Measurements from ENCODE around the gene AGO4.

Gene AGO4

GRCh38 chr1:35893051-35893879 is 85.4 kb downstream of the AGO4 start:
- Histone ChIP-seq H3K4me2 (ENCODE audit: low read length) (no peak overlapping the region), H3K9me3 (ENCODE audit: low read length) (no peaks in the 10 kb centered on the region), H3K79me2 (ENCODE audit: insufficient read depth, low read length) (no peaks in the 10 kb centered on the region), H3K36me3 (ENCODE audit: insufficient read depth, low read length) (peaks cover 74% of the 10 kb centered on the region), H3K9me2 (ENCODE audit: low read depth, low read length) (no peaks in the 10 kb centered on the region), H3F3A (ENCODE audit: insufficient read depth, low read length) (no peaks in the 10 kb centered on the region), H2AFZ (ENCODE audit: low read length) (no peak overlapping the region), H3K27ac (ENCODE audit: low read depth, low read length, poor library complexity, severe bottlenecking) (peak overlapping the region; percentile 55), H3K9ac (ENCODE audit: low read length) (no peak overlapping the region; the same call in 1 of the 2 replicates), H3K27me3 (ENCODE audit: insufficient read depth, low read length) (no peaks in the 10 kb centered on the region), H3K4me3 (ENCODE audit: low read depth, low read length, poor library complexity, severe bottlenecking) (no peak overlapping the region), H4K20me1 (ENCODE audit: insufficient read depth, low read length) (no peaks in the 10 kb centered on the region), H3K4me1 (ENCODE audit: insufficient read depth, low read length, severe bottlenecking) (peaks cover 14% of the 10 kb centered on the region)
- no peak for TF ChIP-seq EZH2 (IDR thresholded peaks at IDR 0.05; ENCODE audit: borderline replicate concordance, low read length)
- no peak for TF ChIP-seq CTCF (IDR thresholded peaks at IDR 0.05; ENCODE audit: low read length)

GRCh38 chr1:35894183-35894582 is 86.4 kb downstream of the AGO4 start:
- peak overlapping the region; percentile 30; the same call in 1 of the 2 replicates for H3K9ac ChIP-seq (ENCODE audit: low read length)
- peaks cover 14% of the 10 kb centered on the region for H3K4me1 ChIP-seq (ENCODE audit: insufficient read depth, low read length, severe bottlenecking)
- H2AFZ ChIP-seq (ENCODE audit: low read length) = no peak overlapping the region
- no peak overlapping the region; the same call in 1 of the 2 replicates for H3K4me2 ChIP-seq (ENCODE audit: low read length)
- H3K9me2 ChIP-seq (ENCODE audit: low read depth, low read length) = no peaks in the 10 kb centered on the region
- no peak for TF ChIP-seq CTCF (IDR thresholded peaks at IDR 0.05; ENCODE audit: low read length)
- no peak for TF ChIP-seq EZH2 (IDR thresholded peaks at IDR 0.05; ENCODE audit: borderline replicate concordance, low read length)
- no peaks in the 10 kb centered on the region for H3K9me3 ChIP-seq (ENCODE audit: low read length)
- no peaks in the 10 kb centered on the region for H4K20me1 ChIP-seq (ENCODE audit: insufficient read depth, low read length)
- H3K27ac ChIP-seq (ENCODE audit: low read depth, low read length, poor library complexity, severe bottlenecking) = peak overlapping the region; percentile 55
- H3K36me3 ChIP-seq (ENCODE audit: insufficient read depth, low read length) = peaks cover 72% of the 10 kb centered on the region
- no peaks in the 10 kb centered on the region for H3F3A ChIP-seq (ENCODE audit: insufficient read depth, low read length)
- H3K4me3 ChIP-seq (ENCODE audit: low read depth, low read length, poor library complexity, severe bottlenecking) = no peak overlapping the region
- H3K79me2 ChIP-seq (ENCODE audit: insufficient read depth, low read length) = no peaks in the 10 kb centered on the region
- no peaks in the 10 kb centered on the region for H3K27me3 ChIP-seq (ENCODE audit: insufficient read depth, low read length)

- H2AFZ ChIP-seq (ENCODE audit: low read length) = no peak overlapping the region
- H4K20me1 ChIP-seq (ENCODE audit: insufficient read depth, low read length) = no peaks in the 10 kb centered on the region
- H3K9me2 ChIP-seq (ENCODE audit: low read depth, low read length) = no peaks in the 10 kb centered on the region
- H3K27me3 ChIP-seq (ENCODE audit: insufficient read depth, low read length) = no peaks in the 10 kb centered on the region
- H3K27ac ChIP-seq (ENCODE audit: low read depth, low read length, poor library complexity, severe bottlenecking) = peak overlapping the region; percentile 55
- peaks cover 74% of the 10 kb centered on the region for H3K36me3 ChIP-seq (ENCODE audit: insufficient read depth, low read length)
- H3K4me1 ChIP-seq (ENCODE audit: insufficient read depth, low read length, severe bottlenecking) = peaks cover 14% of the 10 kb centered on the region
- H3K79me2 ChIP-seq (ENCODE audit: insufficient read depth, low read length) = no peaks in the 10 kb centered on the region
- no peaks in the 10 kb centered on the region for H3K9me3 ChIP-seq (ENCODE audit: low read length)
- H3K4me3 ChIP-seq (ENCODE audit: low read depth, low read length, poor library complexity, severe bottlenecking) = no peak overlapping the region
- TF ChIP-seq EZH2 (IDR thresholded peaks at IDR 0.05; ENCODE audit: borderline replicate concordance, low read length) (no peak), CTCF (IDR thresholded peaks at IDR 0.05; ENCODE audit: low read length) (no peak)
- H3K9ac ChIP-seq (ENCODE audit: low read length) = peak overlapping the region; percentile 30; the same call in 1 of the 2 replicates
- H3F3A ChIP-seq (ENCODE audit: insufficient read depth, low read length) = no peaks in the 10 kb centered on the region
- no peak overlapping the region; the same call in 1 of the 2 replicates for H3K4me2 ChIP-seq (ENCODE audit: low read length)
Observed at GRCh38 chr1:35894656-35895055, 86.8 kb downstream of the AGO4 start.
